MG63 (cell line): ENCODE results near the gene HOXA10. TPM values are rescaled to one million over a fixed set of nuclear protein-coding genes. Genes with fewer than 3 reads are reported as not detected.
A peak's percentile ranks its signal among the peaks of the same experiment; 100 is the strongest.

Experiments
- DNase-seq: peaks from one replicate; pipeline ENCODE4 v3.0.0-alpha.2; 2020
- H3K27me3 ChIP-seq: fragments of 250-450 bp; sonication (Bioruptor Pico); 2 replicates; pipeline ENCODE4 v1.5.1; 2020; ENCODE audit warnings: mild to moderate bottlenecking, moderate library complexity
- H3K36me3 ChIP-seq: fragments of 250-450 bp; sonication (Bioruptor Pico); 2 replicates; pipeline ENCODE4 v1.5.1; 2020; ENCODE audit warnings: mild to moderate bottlenecking, moderate library complexity
- H3K4me3 ChIP-seq: fragments of 250-450 bp; sonication (Bioruptor Pico); 2 replicates; pipeline ENCODE4 v1.5.1; 2020; ENCODE audit warnings: mild to moderate bottlenecking, moderate library complexity
- H3K9me3 ChIP-seq: fragments of 250-450 bp; sonication (Bioruptor Pico); 2 replicates; pipeline ENCODE4 v1.5.1; 2020; ENCODE audit warnings: mild to moderate bottlenecking, moderate library complexity
- total RNA-seq: library from RNA; depleted of rRNA; stranded (reverse); fragments of >200 nt; shearing (Covaris generic); gene quantifications from 2 replicates; pipeline ENCODE4 v1.2.3, GENCODE V29; 2014; ENCODE audit warnings: low replicate concordance

The HOXA10 gene
- total RNA-seq, 1 experiment from 2014 or later: 26.7 TPM

DNA sequence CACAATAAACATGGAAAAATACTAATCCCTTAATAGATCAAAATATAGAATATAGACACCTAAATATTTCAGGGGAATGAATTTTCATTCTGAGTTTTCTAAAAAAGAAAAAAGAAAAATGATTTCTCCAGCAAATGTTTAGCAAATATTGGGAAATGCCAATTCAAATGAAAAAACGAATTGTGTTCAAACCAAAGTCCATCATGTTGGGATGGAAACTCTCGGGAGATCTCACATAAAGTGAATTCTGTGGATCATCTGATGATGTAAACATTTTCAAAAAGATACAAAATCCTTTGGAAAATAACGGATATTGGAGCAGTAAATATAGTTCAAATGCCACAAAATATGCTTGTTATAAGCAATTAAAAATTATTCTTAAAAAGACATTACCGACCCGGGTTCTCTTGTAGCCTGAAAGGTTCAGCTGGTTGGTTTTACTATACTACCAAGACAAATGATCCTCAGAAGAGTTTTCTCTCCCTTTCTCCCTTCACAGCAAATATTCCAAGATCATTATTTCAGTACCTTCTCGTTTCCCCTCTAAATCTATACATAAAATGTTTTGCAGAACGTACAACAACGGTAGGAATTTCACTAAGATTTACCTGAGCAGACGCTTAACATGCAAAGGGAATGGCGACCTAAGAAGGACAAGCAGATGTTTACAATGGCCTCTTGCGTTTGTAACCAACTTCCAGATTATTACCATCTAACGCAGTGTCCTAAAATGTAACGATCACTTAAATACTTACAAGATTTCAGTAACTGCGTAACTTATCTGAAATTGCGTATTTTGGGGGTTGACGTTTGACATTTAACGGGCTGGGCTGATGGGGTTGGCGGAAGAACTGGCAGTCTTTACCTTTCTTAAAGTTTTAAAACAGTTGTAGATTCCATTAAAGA lies 23.3 kb upstream of the HOXA10 start:
- no peaks in the 10 kb centered on the region for H3K36me3 ChIP-seq
- no peak overlapping the region for H3K4me3 ChIP-seq
- peaks cover 11% of the 10 kb centered on the region; the same call in 1 of the 2 replicates for H3K27me3 ChIP-seq
- no peak for DNase-seq
- H3K9me3 ChIP-seq: no peaks in the 10 kb centered on the region

DNA sequence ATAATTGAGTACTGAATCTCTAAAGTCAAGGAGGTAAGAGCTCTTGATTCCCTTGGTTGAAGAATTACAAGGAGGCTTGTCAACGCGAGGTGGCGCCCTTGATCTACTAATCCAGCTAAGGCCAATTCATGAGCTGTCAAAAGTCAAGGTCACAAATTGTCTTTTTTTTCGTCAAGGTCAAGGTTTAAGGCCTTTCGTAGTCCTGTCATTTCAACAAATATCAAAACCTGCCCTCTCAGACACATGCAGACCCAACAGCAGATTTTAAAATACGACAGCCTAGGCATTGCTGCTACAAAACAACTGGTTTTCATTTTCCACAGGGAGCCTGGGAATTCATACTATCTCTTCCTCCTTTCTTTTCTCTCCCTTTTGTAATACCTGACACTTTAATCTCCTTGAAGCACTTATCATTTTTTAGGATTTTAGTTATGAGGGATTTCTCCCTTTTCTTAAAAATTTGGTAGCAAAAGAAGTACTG lies 22.2 kb upstream of the HOXA10 start:
- H3K9me3 ChIP-seq: no peaks in the 10 kb centered on the region
- peaks cover 11% of the 10 kb centered on the region; the same call in 1 of the 2 replicates for H3K27me3 ChIP-seq
- DNase-seq: peak; percentile 50
- no peaks in the 10 kb centered on the region for H3K36me3 ChIP-seq
- H3K4me3 ChIP-seq: no peak overlapping the region

- DNase-seq: no peak
- H3K27me3 ChIP-seq: peaks cover 11% of the 10 kb centered on the region; the same call in 1 of the 2 replicates
- no peak overlapping the region for H3K4me3 ChIP-seq
- no peaks in the 10 kb centered on the region for H3K36me3 ChIP-seq
- no peaks in the 10 kb centered on the region for H3K9me3 ChIP-seq
Measured at GRCh38 chr7:27194686-27195379, 20.7 kb upstream of the HOXA10 start.

- DNase-seq: no peak
- Histone ChIP-seq H3K9me3 (no peaks in the 10 kb centered on the region), H3K36me3 (no peaks in the 10 kb centered on the region), H3K4me3 (no peak overlapping the region), H3K27me3 (peaks cover 9% of the 10 kb centered on the region; the same call in 1 of the 2 replicates)
Measured at GRCh38 chr7:27194002-27194352, 19.9 kb upstream of the HOXA10 start.

DNA sequence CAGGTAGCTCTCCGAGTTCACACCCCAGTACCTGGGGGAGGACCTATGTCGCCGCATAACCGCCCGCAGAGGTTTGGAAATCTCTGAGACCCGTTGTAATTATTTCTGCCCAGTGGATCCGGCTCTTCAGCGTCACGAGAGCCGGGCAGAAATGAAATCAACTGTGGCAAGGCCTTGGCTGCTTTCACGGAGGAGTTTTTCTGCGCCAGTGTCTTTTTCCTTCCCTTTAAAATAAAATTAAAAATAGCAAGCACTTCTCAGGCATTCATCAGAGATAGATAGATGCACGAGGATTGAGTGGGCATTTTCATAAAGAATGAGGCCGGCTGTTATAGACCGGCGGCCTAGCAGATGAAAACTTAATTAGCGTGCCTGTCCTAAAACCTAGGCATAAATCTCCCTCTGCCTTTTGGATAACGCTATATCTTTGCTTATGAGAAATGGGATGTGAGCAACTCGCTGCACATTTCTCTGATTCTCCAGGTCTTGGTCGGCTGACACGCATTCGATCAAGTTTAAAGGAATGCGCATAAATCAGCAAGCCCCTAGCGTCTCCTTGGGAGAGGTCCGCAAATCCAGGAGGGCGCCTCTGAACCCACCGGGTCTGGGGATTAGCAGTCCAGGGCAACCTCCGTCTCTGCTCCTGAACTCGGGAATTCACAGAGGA lies 19.3 kb upstream of the HOXA10 start:
- Histone ChIP-seq H3K4me3 (no peak overlapping the region), H3K9me3 (no peaks in the 10 kb centered on the region), H3K36me3 (no peaks in the 10 kb centered on the region), H3K27me3 (peaks cover 7% of the 10 kb centered on the region; the same call in 1 of the 2 replicates)
- DNase-seq: no peak

DNA sequence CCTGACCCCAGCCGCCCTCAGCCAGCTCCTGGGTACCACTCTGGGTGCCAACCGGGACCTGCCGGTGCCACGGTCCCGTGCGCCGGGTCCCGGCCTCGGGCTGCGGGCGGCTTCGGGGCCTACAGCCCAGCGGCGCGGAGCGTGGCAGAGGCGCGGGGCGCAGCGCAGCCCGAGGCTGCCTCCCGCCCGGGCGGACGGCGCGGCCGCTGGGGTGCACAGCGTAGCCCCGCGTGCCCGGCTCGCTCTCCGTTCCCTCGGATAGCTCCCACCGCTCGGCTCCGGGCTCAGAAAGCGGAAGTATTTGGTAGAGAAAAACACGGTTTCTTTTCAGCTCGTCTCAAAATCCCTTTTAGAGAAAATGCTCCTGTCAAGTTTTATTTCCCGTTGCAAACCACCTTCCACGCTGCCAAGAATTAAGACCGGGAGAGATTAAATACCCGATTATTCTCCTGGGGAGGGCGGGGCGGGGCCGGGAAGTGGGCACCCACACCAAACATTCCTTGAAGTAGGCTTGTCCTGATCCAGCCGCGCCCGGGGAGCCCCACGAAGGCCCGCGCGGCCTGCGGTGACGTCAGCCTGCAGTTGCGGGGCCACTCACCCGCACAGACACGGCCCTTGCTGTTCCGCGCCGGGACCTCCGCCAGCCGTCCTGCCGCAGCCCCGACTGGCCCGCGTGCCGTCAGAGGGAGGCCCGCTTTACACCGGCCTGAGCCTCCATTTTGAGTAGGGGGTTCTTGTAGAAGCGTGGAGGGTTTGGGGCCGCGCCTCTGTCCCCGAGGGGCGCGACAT lies 18.6 kb upstream of the HOXA10 start:
- H3K27me3 ChIP-seq: peaks cover 4% of the 10 kb centered on the region; the same call in 1 of the 2 replicates
- H3K9me3 ChIP-seq: no peaks in the 10 kb centered on the region
- no peak for DNase-seq

DNA sequence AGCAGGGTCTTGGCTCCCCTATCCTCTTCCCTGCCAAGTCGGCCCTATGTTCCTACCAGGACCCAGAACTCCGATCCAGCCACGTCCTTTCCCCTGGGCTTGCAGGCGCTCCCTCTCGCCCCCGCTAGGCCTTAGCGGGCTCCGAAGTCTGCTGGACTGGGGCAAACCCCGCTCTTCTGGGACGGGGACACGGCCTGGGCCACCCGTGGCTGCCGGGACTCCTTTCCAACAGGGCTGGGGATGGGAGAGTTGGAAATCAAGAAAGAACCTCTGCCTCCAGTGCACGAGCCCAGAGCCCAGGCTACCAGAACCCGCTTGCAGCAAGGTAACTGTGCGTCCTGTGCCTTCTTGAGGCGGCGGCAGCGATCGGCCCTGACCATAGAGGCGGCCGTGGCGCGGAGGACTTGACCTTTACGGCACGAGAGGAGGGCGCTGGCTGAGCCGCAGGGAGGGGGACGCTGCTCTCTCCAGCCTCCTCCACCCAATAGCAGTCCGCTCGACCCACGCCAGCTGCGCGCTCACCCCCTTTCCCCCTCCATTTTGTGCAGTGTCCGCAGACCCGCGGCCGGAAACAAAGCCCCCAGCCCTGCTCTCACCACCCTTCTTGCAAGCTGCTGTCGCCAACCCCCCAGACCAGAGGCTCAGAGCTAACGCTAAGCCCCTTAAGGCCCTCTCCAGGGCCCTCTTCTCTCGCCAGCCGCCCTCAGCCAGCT lies 17.9 kb upstream of the HOXA10 start:
- Histone ChIP-seq H3K36me3 (no peaks in the 10 kb centered on the region), H3K27me3 (no peaks in the 10 kb centered on the region; the same call in 1 of the 2 replicates), H3K9me3 (no peaks in the 10 kb centered on the region), H3K4me3 (no peak overlapping the region)
- no peak for DNase-seq

More for the DNA sequence above, 18.6 kb upstream of the HOXA10 start:
- Histone ChIP-seq H3K36me3 (no peaks in the 10 kb centered on the region), H3K4me3 (no peak overlapping the region)

- Histone ChIP-seq H3K27me3 (no peaks in the 10 kb centered on the region), H3K4me3 (no peak overlapping the region), H3K9me3 (no peaks in the 10 kb centered on the region), H3K36me3 (no peaks in the 10 kb centered on the region)
- DNase-seq: no peak
Measured at GRCh38 chr7:27191161-27191731, 17.1 kb upstream of the HOXA10 start.

DNA sequence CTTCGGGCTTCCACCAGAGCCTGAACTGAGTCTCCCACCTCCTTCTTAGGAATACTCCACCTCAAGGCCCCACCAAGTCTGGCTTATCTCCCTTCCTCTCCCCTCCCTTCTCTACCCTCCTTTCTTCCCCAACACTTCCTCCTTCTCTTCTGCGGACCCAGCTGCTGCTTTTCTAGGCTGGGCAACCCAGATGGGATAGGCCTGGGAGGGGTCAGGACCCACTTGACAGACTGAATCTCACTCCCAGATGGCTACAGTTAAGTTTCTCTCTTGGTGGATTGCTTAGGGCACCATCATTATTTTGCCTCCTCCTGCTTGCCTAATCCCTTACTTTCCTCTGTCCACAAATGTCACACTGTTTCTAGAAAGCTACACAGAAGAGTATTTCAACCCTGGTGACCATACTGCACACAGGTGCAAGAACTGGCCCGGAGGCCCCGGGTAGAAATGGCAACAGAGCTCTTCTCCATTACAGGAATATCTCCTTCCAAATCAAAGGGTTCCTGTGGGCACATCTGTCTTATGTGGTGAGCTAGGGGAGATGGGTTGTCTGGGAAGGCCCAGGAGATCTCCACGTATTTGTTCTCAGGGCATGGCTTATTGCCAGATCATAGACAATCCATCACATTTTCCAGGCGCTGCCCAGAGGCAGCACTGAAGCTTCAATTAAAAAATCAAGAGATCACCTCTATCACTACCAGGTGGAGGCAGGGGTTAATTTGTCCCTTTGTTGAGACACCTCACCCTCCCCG lies 16.1 kb upstream of the HOXA10 start:
- H3K4me3 ChIP-seq: no peak overlapping the region
- H3K9me3 ChIP-seq: no peaks in the 10 kb centered on the region
- no peaks in the 10 kb centered on the region for H3K27me3 ChIP-seq
- no peak for DNase-seq
- no peaks in the 10 kb centered on the region for H3K36me3 ChIP-seq

- Histone ChIP-seq H3K4me3 (no peak overlapping the region), H3K9me3 (no peaks in the 10 kb centered on the region), H3K36me3 (no peaks in the 10 kb centered on the region), H3K27me3 (no peaks in the 10 kb centered on the region)
- no peak for DNase-seq
Measured at GRCh38 chr7:27189295-27189996, 15.3 kb upstream of the HOXA10 start.

GRCh38 chr7:27188386-27189294 lies 14.5 kb upstream of the HOXA10 start:
- no peaks in the 10 kb centered on the region for H3K27me3 ChIP-seq
- no peak overlapping the region for H3K4me3 ChIP-seq

DNA sequence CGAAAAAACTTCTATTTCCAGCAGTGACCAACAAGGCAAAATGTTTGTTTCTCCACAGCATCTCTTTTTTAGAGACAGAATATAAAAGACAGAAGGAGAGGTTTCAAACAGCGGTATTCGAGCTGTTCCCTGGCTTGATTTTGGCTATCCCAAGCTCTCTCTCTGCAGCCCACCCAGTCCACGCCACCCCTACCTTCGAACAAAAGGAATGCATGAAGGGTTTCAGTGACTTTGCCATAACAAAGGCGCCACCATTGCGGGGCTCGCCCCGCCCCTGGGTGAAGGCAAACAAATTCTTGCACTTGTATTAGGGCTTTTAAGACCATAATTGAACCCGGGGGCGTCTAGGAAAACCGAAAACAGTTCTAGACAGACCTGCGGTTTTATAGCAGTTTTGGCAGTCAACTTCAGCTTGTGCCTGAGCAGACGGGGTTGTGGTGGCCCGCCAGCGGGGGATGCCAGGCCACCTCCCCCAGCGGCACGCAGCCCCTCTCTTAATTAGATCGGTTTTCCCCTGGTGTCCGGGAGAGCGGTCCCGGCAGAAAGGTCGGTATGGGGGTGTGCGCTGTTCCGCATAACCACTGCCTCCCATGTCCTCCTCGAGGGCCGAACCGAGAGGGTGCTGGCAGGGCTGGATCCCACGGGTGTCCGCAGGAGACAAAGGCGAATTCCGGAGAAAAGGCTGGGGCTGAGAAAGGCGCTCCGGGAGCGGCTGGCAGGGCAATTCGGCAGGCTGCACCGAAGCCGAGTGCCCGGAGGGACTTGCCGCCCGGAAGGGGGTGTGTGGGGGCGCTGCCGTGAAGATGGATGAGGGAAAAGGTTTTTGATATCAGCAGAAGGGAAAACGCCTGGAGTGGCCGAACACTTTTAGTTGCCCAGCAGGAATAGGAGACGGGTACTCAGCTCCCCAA lies 13.6 kb upstream of the HOXA10 start:
- Histone ChIP-seq H3K36me3 (no peaks in the 10 kb centered on the region), H3K9me3 (no peaks in the 10 kb centered on the region), H3K27me3 (no peaks in the 10 kb centered on the region), H3K4me3 (no peak overlapping the region)
- no peak for DNase-seq

More at GRCh38 chr7:27188386-27189294, 14.5 kb upstream of the HOXA10 start:
- no peaks in the 10 kb centered on the region for H3K9me3 ChIP-seq
- DNase-seq: no peak
- H3K36me3 ChIP-seq: no peaks in the 10 kb centered on the region
